Measurements from ENCODE around the gene HTR6.

HTR6 gene

DNA sequence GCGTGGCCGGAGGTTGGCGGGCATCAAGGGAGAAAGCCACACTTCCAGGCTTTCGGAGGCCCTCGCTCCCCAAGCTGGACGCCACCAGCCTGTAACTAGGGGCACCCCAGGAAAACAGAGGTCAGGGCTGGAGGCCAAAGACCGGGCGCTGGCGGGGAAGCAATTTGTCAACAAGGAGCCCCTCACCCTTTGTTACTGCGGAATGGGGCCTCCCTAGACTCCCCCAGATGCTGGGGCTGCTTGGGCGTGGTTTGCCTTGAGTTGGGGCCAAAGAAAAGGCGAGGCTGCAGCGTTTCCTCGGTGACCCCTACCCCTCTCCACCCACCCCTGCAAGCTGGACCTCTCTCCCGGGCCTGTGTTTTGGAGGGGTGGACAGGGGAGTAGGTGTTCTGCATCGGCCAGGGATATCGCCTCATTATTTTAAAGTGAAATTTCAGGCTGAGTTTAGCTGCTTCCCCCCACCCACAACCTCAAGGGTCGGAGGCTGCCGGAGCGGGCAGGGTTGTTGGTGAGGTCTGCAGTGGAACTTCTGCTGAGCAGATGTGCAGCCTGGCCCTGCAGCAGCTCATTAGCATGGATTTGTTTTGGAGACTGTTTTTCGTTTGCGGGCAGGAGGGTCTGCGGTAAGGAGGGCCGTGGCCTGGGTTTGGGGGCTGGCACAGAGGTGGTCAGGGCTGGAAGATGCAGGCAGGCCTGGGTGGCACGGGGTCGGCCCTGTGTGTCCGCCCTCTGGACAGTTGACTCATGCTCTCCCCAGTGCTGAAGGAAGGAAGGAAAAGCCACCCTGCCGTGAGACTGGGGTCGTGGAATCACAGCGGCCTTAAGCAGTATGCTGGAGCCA lies 19.0 kb upstream of the HTR6 start:
- no peak for DNase-seq (ENCODE audit: low spot score)
- no peak for TF ChIP-seq CTCF (IDR thresholded peaks at IDR 0.05; ENCODE audit: extremely low read depth, missing control alignments)

GRCh38 chr1:19646377-19647319 lies 18.0 kb upstream of the HTR6 start:
- DNase-seq (ENCODE audit: low spot score), result no peak
- TF ChIP-seq CTCF (IDR thresholded peaks at IDR 0.05; ENCODE audit: extremely low read depth, missing control alignments), result no peak

GRCh38 chr1:19647643-19648042 lies 17.0 kb upstream of the HTR6 start:
- TF ChIP-seq CTCF (IDR thresholded peaks at IDR 0.05; ENCODE audit: extremely low read depth, missing control alignments), result no peak
- peak; percentile 24 for DNase-seq (ENCODE audit: low spot score)

DNA sequence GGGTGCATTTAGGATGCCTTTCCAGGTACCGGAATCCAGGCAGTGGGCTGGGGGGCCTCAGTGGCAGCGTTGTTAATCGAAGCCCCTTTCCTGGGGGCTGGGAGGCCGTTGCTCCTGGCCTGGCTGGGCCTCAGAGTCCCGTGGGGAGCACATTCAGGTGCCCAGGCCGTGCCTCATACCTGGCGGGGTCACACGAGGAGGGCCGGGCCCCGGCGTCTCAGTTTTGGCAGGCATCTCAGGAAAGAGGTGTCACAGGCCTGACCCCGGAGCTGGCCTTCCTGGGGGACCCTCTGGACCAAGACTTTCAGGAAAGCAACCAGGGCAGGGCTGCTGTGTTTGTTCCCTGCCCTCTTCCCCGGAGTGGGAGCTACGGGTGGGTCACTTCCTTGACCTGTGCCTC lies 16.4 kb upstream of the HTR6 start:
- TF ChIP-seq CTCF (IDR thresholded peaks at IDR 0.05; ENCODE audit: extremely low read depth, missing control alignments), result no peak
- peak; percentile 16 for DNase-seq (ENCODE audit: low spot score)

DNA sequence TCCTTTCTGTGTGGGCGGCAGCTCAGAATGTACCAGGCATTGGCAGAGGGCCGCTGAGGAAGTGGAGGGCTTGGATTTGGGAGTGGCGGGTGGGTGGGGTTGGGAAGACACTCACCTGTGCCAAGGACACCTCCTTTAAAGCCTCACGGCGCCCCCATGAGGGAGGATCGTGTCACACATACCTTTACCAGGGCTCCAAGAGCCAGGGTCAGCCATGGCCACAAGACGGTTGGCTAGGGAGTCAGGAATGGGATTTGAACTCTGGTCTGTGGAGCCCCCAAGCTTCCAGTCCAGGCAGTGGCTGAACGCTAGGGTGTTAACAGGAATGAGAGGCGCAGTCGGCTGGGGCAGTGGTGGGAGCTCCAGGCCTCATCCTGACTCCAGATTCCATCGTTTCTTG lies 16.0 kb upstream of the HTR6 start:
- peak; percentile 28 for DNase-seq (ENCODE audit: low spot score)

GRCh38 chr1:19650416-19651140 lies 14.1 kb upstream of the HTR6 start:
- DNase-seq (ENCODE audit: low spot score), result no peak
- no peak for TF ChIP-seq CTCF (IDR thresholded peaks at IDR 0.05; ENCODE audit: extremely low read depth, missing control alignments)

More for the DNA sequence above, 16.0 kb upstream of the HTR6 start:
- peak; percentile 9 for TF ChIP-seq CTCF (IDR thresholded peaks at IDR 0.05; ENCODE audit: extremely low read depth, missing control alignments)
